GM12878 (cell line): ENCODE results near the gene UVSSA. TPM values are rescaled to one million over a fixed set of nuclear protein-coding genes. Genes with fewer than 3 reads are reported as not detected.

Source experiments
- ATAC-seq: fragments of 200-7000 bp; cut with Tn5 transposase; 3 replicates; pipeline ENCODE4 v1.9.1; 2020; ENCODE audit warnings: mild to moderate bottlenecking, moderate library complexity
- BruUV-seq: library from RNA; stranded (reverse); fragments of 400-500 nt; replicated peaks from 2 replicates; lab custom pipeline; 2021; lab: Mats Ljungman, UMichigan
- CTCF ChIA-PET: fragments of 300-600 bp; sonication (Branson Sonifier 250); formaldehyde crosslinking; extraction: SDS; loops from one replicate; lab custom pipeline; 2021; ENCODE audit warnings: inconsistent platforms; lab: Yijun Ruan, JAX
- POLR2A ChIA-PET: fragments of 350-600 bp; formaldehyde crosslinking; extraction: SDS; loops from one replicate; lab custom pipeline; 2021; ENCODE audit warnings: inconsistent platforms; lab: Charles Lee
- RAD21 ChIA-PET: fragments of 300-600 bp; sonication (Branson Sonifier 250); formaldehyde crosslinking; loops from one replicate; lab custom pipeline; 2023; ENCODE audit warnings: antibody characterized with exemption; ENCODE audit not compliant: unreplicated experiment; lab: Charles Lee
- SMC1A ChIA-PET: fragments of 300-600 bp; sonication (Branson Sonifier 250); formaldehyde crosslinking; loops from one replicate; lab custom pipeline; 2023; ENCODE audit not compliant: unreplicated experiment, uncharacterized antibody; lab: Charles Lee
- DNase-seq: peaks from one replicate; pipeline ENCODE4 v3.0.0-alpha.2; 2011; ENCODE audit warnings: low read depth, low spot score
- FAIRE-seq: peaks from 3 replicates; lab custom pipeline; 2011; peaks lifted over from hg19 to GRCh38; lab: Jason Lieb, UNC
- H2AFZ ChIP-seq: 2 replicates; pipeline ENCODE4 v1.6.0; 2011; ENCODE audit warnings: low read depth, low read length, control low read depth; ENCODE audit not compliant: control insufficient read depth
- H3K27ac ChIP-seq: 2 replicates; pipeline ENCODE4 v1.5.1; 2011; ENCODE audit warnings: control low read depth; ENCODE audit not compliant: control insufficient read depth, insufficient read depth
- H3K27me3 ChIP-seq, 2 experiments: replicated peaks in 1 of 2; 2 replicates each; pipeline versions ENCODE4 v1.6.0 to v1.6.1; 2011; ENCODE audit warnings: low read length in 1 of 2; ENCODE audit not compliant: control insufficient read depth in 2 of 2, insufficient read depth in 2 of 2
- H3K36me3 ChIP-seq, 2 experiments: 2 replicates each; pipeline ENCODE4 v1.5.1; 2011; ENCODE audit warnings: low read length in 1 of 2; ENCODE audit not compliant: control insufficient read depth in 2 of 2, insufficient read depth in 2 of 2
- H3K4me1 ChIP-seq: 2 replicates; pipeline ENCODE4 v1.6.1; 2011; ENCODE audit warnings: mild to moderate bottlenecking, low read length, moderate library complexity, mixed read lengths; ENCODE audit not compliant: control insufficient read depth, insufficient read depth
- H3K4me2 ChIP-seq: 2 replicates; pipeline ENCODE4 v1.6.0; 2011; ENCODE audit warnings: control low read depth; ENCODE audit not compliant: control insufficient read depth, insufficient read depth
- H3K4me3 ChIP-seq: fragments of 200-600 bp; sonication (generic); 2 replicates; pipeline ENCODE4 v1.5.1; 2016
- H3K79me2 ChIP-seq: 2 replicates; pipeline ENCODE4 v1.6.0; 2011; ENCODE audit warnings: low read length; ENCODE audit not compliant: control insufficient read depth, insufficient read depth
- H3K9ac ChIP-seq: 2 replicates; pipeline ENCODE4 v1.8.0; 2011; ENCODE audit warnings: low read length, control low read depth, mixed read lengths; ENCODE audit not compliant: control insufficient read depth, insufficient read depth
- H3K9me3 ChIP-seq: replicated peaks from 3 replicates; pipeline ENCODE4 v1.5.1; 2011; ENCODE audit warnings: mild to moderate bottlenecking, low read length; ENCODE audit not compliant: control insufficient read depth, insufficient read depth
- H4K20me1 ChIP-seq: 2 replicates; pipeline ENCODE4 v1.6.0; 2011; ENCODE audit not compliant: control insufficient read depth, insufficient read depth
- ETV6 ChIP-seq, 2 experiments: fragments of 450-650 bp in 1 of 2; IDR thresholded peaks in 1 of 2; conservative IDR thresholded peaks in 1 of 2; 2 replicates each; pipeline ENCODE4 v1.6.1; 2014; ENCODE audit warnings: antibody characterized with exemption in 1 of 2, borderline replicate concordance in 1 of 2, low read depth in 1 of 2, mild to moderate bottlenecking in 1 of 2, moderate library complexity in 1 of 2
- POLR2A ChIP-seq: IDR thresholded peaks from 2 replicates; pipeline ENCODE4 v1.6.1; 2011; ENCODE audit warnings: low read depth, mild to moderate bottlenecking, low read length
- SUZ12 ChIP-seq: fragments of 200-600 bp; sonication (generic); IDR thresholded peaks from one replicate; pipeline ENCODE4 v1.6.1; 2018; ENCODE audit warnings: antibody characterized with exemption, mild to moderate bottlenecking; ENCODE audit not compliant: unreplicated experiment
- WGBS: methylation state at CpG from one replicate; pipeline ENCODE4 v1.1.6; 2016; ENCODE audit warnings: low lambda C conversion rate; ENCODE audit not compliant: insufficient replicate concordance, insufficient coverage; ENCODE audit errors: missing lambda C conversion rate; 5-methylcytosine and 5-hydroxymethylcytosine counted together
- in situ Hi-C: fragments of 300-500 bp; cut with MboI; formaldehyde crosslinking; loops from 9 replicates; pipeline ENCODE4 v1.14.3; 2018; ENCODE audit warnings: mixed read lengths
- intact Hi-C: fragments of 100-400 bp; cut with micrococcal nuclease; formaldehyde crosslinking; loops from one replicate; pipeline ENCODE4 v1.14.2; 2022; ENCODE audit not compliant: unreplicated experiment
- polyA plus RNA-seq, 11 experiments: library from polyadenylated mRNA; depleted of rRNA in 4 of 11; unstranded in 6 of 11; stranded (reverse) in 5 of 11; fragments of >200 nt; fragmentation: Nextera tagmentation in 4 of 11; fragmentation: Illumina TruSeq in 1 of 11; extraction: Ambion mirVana in 4 of 11; extraction: Trizol in 1 of 11; gene quantifications; 1 replicate in 1 of 11; 2 replicates in 10 of 11; pipeline versions ENCODE4 v1.2.1 to v1.2.3, GENCODE V29; 2011 to 2016; ENCODE audit warnings: inconsistent platforms in 2 of 11, missing spikeins in 2 of 11, low read depth in 1 of 11
- total RNA-seq, 4 experiments: library from RNA; depleted of rRNA in 3 of 4; stranded (reverse); fragments of >200 nt in 3 of 4; fragmentation: Illumina TruSeq in 1 of 4; extraction: Trizol in 1 of 4; gene quantifications; 2 replicates each; pipeline versions ENCODE4 v1.2.1 to v1.2.3, GENCODE V29; 2013 to 2021

UVSSA gene
- total and polyA plus RNA-seq, 10 of the 15 experiments (the other 5 are each of a cell fraction or from before 2014, with no cell fraction given), result 0.34 to 16.8 (median 3.6) TPM

GRCh38 chr4:1315836-1316536, 31.0 kb upstream of the UVSSA start:
- H3K27me3 ChIP-seq, result no peaks in the 10 kb centered on the region
- no peak overlapping the region for H3K9ac ChIP-seq
- no peaks in the 10 kb centered on the region; the same call in 1 of the 2 replicates for H3K79me2 ChIP-seq
- peaks cover 17 to 37% of the 10 kb centered on the region in 2 experiments; a peak in 3 of 4 replicates for H3K36me3 ChIP-seq
- no peaks in the 10 kb centered on the region for H3K4me1 ChIP-seq
- TF ChIP-seq ETV6 (conservative IDR thresholded peaks at IDR 0.05 in 1 of 2, IDR thresholded peaks at IDR 0.05 in 1 of 2; ENCODE audit: borderline replicate concordance in 1 of 2, low read depth in 1 of 2), result no peak
- no peak overlapping the region for H3K4me3 ChIP-seq
- ChIA-PET SMC1A (no interaction called here), POLR2A (no interaction called here), RAD21 (no interaction called here), CTCF (no interaction called here)
- ATAC-seq (no peak), FAIRE-seq (no peak), DNase-seq (no peak)
- H4K20me1 ChIP-seq, result no peaks in the 10 kb centered on the region
- no peak overlapping the region for H3K27ac ChIP-seq
- in situ Hi-C loops (no loop called here), intact Hi-C loops (no loop called here)
- no peak overlapping the region for H3K4me2 ChIP-seq
- no peaks in the 10 kb centered on the region; the same call in 2 of the 3 replicates for H3K9me3 ChIP-seq
- no TSS peak for BruUV-seq
- H2AFZ ChIP-seq, result no peak overlapping the region
- 89% methylated on average over 21 of the region's 27 CpGs for WGBS

GRCh38 chr4:1316537-1317168, 30.4 kb upstream of the UVSSA start:
- RAD21 ChIA-PET, result no interaction called here
- intact Hi-C loops, result no loop called here
- no peak overlapping the region for H3K4me3 ChIP-seq
- no peak for TF ChIP-seq SUZ12
- TF ChIP-seq POLR2A, result 0 out of 2 replicates have a peak, but pooled peaks have one; percentile 10
- TF ChIP-seq, all 136 proteins: peak for 1
- no peak overlapping the region for H2AFZ ChIP-seq
- SMC1A ChIA-PET, result no interaction called here
- H3K4me1 ChIP-seq, result no peaks in the 10 kb centered on the region
- H3K9ac ChIP-seq, result no peak overlapping the region
- WGBS, result 57% methylated on average over 10 of the region's 16 CpGs
- CTCF ChIA-PET, result no interaction called here
- H3K9me3 ChIP-seq, result no peaks in the 10 kb centered on the region; the same call in 2 of the 3 replicates
- no peak overlapping the region for H3K4me2 ChIP-seq
- no peaks in the 10 kb centered on the region for H4K20me1 ChIP-seq
- no peak overlapping the region for H3K27ac ChIP-seq
- DNase-seq (no peak), ATAC-seq (no peak), FAIRE-seq (no peak)
- POLR2A ChIA-PET, result no interaction called here
- no peaks in the 10 kb centered on the region for H3K27me3 ChIP-seq
- in situ Hi-C loops, result no loop called here
- H3K79me2 ChIP-seq, result no peaks in the 10 kb centered on the region
- peaks cover 17 to 39% of the 10 kb centered on the region in 2 experiments; a peak in 3 of 4 replicates for H3K36me3 ChIP-seq
- no TSS peak for BruUV-seq
